ENCODE data around the gene SCN2A. TPM values are rescaled to one million over a fixed set of nuclear protein-coding genes. Genes with fewer than 3 reads are reported as not detected.

The SCN2A gene
- total and polyA plus RNA-seq, 9 of the 15 experiments (the other 6 are each of a cell fraction or from before 2014, with no cell fraction given), result 0.08 to 0.69 (median 0.31) TPM; not detected in 1

DNA sequence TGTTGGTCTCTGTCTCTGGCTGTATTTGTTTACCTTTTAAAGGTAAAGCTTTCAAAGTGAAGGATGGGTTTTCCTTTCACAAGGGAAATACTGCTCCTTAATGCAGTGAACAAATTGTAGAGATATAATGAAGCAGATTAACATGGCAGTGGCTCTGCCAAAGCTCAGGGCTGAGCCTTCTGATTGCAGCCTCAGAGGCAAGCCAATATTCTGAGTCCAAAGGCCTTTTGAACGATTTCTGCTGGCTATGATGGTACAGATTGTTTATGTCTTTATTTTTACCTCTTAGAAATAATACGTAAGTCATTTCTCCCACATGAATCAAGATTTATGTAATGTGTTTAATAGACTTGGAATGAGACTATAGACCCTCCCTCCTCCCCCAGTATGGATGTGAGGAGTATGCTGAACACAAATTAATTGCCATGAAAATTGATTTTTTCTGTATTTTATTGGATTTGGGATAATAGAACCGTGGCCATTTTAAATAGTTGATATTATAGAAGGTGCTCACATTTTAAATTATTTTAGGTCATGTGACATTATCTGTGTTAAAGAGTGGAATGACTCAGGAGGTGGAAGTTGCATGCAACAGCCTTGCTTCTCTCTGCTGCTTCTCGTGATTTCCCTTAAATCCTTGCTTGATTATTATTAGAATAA lies 772 bp downstream of the SCN2A start:
- intact Hi-C loops (cut with micrococcal nuclease) (loop anchor here (1.0 to 5.0 kb wide), 3 partner anchors 53 to 889 kb away; partner anchors contain the start of gene SCN1A), in situ Hi-C loops (cut with MboI) (no loop called here)
- CTCF ChIA-PET (ENCODE audit: low intra/inter-chr PET ratio), result interaction anchor here (1.3 kb wide), 1 partner anchor 888 kb away, joined by 4 read pairs; the partner anchor contains the start of gene SCN1A
- no peaks in the 10 kb centered on the region for H3K27me3 ChIP-seq (ENCODE audit: control insufficient read depth in 2 of 2, insufficient read depth in 2 of 2, low read length in 2 of 2)
- H3K79me2 ChIP-seq (ENCODE audit: control insufficient read depth, insufficient read depth, low read length), result no peaks in the 10 kb centered on the region
- POLR2A ChIA-PET, result no interaction called here
- no peaks in the 10 kb centered on the region for H4K20me1 ChIP-seq (replicated peaks; ENCODE audit: control insufficient read depth, insufficient read depth, low read length)
- TF ChIP-seq, protein P1, sequence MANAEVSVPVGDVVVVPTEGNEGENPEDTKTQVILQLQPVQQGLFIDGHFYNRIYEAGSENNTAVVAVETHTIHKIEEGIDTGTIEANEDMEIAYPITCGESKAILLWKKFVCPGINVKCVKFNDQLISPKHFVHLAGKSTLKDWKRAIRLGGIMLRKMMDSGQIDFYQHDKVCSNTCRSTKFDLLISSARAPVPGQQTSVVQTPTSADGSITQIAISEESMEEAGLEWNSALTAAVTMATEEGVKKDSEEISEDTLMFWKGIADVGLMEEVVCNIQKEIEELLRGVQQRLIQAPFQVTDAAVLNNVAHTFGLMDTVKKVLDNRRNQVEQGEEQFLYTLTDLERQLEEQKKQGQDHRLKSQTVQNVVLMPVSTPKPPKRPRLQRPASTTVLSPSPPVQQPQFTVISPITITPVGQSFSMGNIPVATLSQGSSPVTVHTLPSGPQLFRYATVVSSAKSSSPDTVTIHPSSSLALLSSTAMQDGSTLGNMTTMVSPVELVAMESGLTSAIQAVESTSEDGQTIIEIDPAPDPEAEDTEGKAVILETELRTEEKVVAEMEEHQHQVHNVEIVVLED (CRISPR knock-in tag; IDR thresholded peaks at IDR 0.05), result no peak
- TF ChIP-seq, protein P2, sequence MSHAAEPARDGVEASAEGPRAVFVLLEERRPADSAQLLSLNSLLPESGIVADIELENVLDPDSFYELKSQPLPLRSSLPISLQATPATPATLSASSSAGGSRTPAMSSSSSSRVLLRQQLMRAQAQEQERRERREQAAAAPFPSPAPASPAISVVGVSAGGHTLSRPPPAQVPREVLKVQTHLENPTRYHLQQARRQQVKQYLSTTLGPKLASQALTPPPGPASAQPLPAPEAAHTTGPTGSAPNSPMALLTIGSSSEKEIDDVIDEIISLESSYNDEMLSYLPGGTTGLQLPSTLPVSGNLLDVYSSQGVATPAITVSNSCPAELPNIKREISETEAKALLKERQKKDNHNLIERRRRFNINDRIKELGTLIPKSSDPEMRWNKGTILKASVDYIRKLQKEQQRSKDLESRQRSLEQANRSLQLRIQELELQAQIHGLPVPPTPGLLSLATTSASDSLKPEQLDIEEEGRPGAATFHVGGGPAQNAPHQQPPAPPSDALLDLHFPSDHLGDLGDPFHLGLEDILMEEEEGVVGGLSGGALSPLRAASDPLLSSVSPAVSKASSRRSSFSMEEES (CRISPR knock-in tag; IDR thresholded peaks at IDR 0.05), result peak; percentile 72
- no peaks in the 10 kb centered on the region for H3K36me3 ChIP-seq (ENCODE audit: control insufficient read depth, insufficient read depth, low read length)
- no peak for DNase-seq (ENCODE audit: extremely low read depth in 1 of 4, low spot score in 3 of 4)
- no peak overlapping the region for H3K27ac ChIP-seq (ENCODE audit: extremely low read depth, low read depth, low read length)
- ATAC-seq, result no peak
- H3K9me1 ChIP-seq (ENCODE audit: control insufficient read depth, insufficient read depth, low read length), result no peaks in the 10 kb centered on the region
- H2AFZ ChIP-seq (ENCODE audit: low read depth, low read length), result no peak overlapping the region
- FAIRE-seq, result no peak
- BruUV-seq (replicated peaks), result no TSS peak
- H3K4me2 ChIP-seq (ENCODE audit: insufficient read depth, low read length), result no peak overlapping the region
- H3K9ac ChIP-seq (ENCODE audit: insufficient read depth in 1 of 2, low read depth in 2 of 2, low read length in 2 of 2), result no peak overlapping the region
- H3K4me3 ChIP-seq, result no peak overlapping the region
- no peaks in the 10 kb centered on the region for H3K9me3 ChIP-seq (replicated peaks; ENCODE audit: control insufficient read depth, insufficient read depth, low read depth, low read length)
- WGBS (ENCODE audit: insufficient coverage, low coverage, missing lambda C conversion rate), result 2% methylated on average over 4 of the region's 4 CpGs
- no peaks in the 10 kb centered on the region for H3K4me1 ChIP-seq (replicated peaks in 1 of 2; ENCODE audit: control insufficient read depth in 2 of 2, insufficient read depth in 2 of 2, low read length in 2 of 2)
